Panc1 (cell line): Measurements from ENCODE around the gene USP43.

Experiments
- CTCF ChIP-seq: fragments of 450-650 bp; IDR thresholded peaks from 2 replicates; pipeline ENCODE4 v1.5.1; 2017; ENCODE audit warnings: mild to moderate bottlenecking
- POLR2AphosphoS5 ChIP-seq: IDR thresholded peaks from 2 replicates; pipeline ENCODE4 v1.6.1; 2012; ENCODE audit warnings: mild to moderate bottlenecking, low read depth, low read length, moderate library complexity
- REST ChIP-seq, 2 experiments: IDR thresholded peaks; 2 replicates each; pipeline ENCODE4 v1.6.1; 2011 to 2012; ENCODE audit warnings: low read depth in 2 of 2, control low read depth in 1 of 2, low read length in 1 of 2, mild to moderate bottlenecking in 1 of 2, moderate library complexity in 1 of 2; ENCODE audit not compliant: insufficient read depth in 1 of 2
- SIN3A ChIP-seq: IDR thresholded peaks from 2 replicates; pipeline ENCODE4 v1.6.1; 2012; ENCODE audit warnings: low read depth, mild to moderate bottlenecking, low read length, moderate library complexity, borderline replicate concordance; ENCODE audit not compliant: insufficient read depth
- TCF7L2 ChIP-seq: IDR thresholded peaks from 2 replicates; pipeline ENCODE4 v1.6.1; 2011; ENCODE audit warnings: mild to moderate bottlenecking, low read depth, low read length, inconsistent platforms

- TF ChIP-seq CTCF (peak; percentile 52; the same call in 1 of the 2 replicates), POLR2AphosphoS5 (no peak), SIN3A (no peak), REST (IDR thresholded peaks at IDR 0.05; ENCODE audit: insufficient read depth in 1 of 2, low read depth in 2 of 2, low read length in 1 of 2) (no peak), TCF7L2 (no peak)
Observed at GRCh38 chr17:9676084-9676483, 30.8 kb downstream of the USP43 start.
